ENCODE data around the gene ISG20L2.

GRCh38 chr1:156725683-156726280 is 2.8 kb downstream of the ISG20L2 start:
- peak; percentile 73 for TF ChIP-seq POLR2AphosphoS5 (IDR thresholded peaks at IDR 0.05)
- TF ChIP-seq, protein P1, sequence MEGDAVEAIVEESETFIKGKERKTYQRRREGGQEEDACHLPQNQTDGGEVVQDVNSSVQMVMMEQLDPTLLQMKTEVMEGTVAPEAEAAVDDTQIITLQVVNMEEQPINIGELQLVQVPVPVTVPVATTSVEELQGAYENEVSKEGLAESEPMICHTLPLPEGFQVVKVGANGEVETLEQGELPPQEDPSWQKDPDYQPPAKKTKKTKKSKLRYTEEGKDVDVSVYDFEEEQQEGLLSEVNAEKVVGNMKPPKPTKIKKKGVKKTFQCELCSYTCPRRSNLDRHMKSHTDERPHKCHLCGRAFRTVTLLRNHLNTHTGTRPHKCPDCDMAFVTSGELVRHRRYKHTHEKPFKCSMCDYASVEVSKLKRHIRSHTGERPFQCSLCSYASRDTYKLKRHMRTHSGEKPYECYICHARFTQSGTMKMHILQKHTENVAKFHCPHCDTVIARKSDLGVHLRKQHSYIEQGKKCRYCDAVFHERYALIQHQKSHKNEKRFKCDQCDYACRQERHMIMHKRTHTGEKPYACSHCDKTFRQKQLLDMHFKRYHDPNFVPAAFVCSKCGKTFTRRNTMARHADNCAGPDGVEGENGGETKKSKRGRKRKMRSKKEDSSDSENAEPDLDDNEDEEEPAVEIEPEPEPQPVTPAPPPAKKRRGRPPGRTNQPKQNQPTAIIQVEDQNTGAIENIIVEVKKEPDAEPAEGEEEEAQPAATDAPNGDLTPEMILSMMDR (IDR thresholded peaks at IDR 0.05), result peak; percentile 88 to 97 (median 96)

All from prostate gland (tissue), 2 donors.